Fibroblast of skin of abdomen (primary cell): ENCODE measurements around the gene HS6ST3.

Experiments
- DNase-seq: peaks from one replicate; pipeline ENCODE4 v3.0.0-alpha.2; 2013

Gene HS6ST3

DNA sequence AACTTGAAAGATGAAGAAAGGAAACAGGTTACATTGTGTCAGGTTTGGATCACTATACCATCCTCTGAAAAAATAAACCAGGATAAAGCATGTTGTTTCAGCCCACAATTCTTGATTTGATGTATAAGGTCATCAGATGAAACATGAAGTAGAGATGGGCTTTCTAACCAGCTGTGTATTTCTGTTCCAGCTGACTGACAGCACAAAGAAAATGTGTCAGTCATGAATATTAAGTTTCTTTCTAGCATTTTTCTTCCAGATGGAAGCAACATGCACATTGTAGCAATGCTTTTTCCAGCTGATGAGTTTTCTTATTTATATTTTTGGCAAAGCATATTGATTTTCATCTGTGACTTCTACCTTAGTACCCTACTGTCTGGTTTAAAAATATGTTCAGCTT is 704.8 kb downstream of the HS6ST3 start:
- no peak for DNase-seq

DNA sequence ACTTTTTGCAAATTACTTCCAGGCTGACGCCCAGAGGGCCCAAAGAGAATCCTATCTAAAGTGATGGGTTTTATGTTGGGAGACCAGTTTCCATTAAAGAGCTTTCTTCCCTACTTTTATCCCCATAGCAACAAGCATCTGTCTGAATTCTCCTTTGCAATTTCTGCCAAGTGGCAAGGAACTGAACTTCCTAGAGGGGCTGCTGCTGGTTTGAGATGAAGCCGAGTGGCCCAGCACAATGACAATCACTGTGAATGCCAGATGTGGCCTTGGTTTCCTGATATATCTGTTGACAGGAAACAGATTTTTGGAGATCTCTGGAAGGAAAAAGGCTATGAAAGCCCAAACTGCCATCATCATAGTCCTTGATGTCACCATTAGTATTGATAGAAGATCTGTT is 705.8 kb downstream of the HS6ST3 start:
- no peak for DNase-seq

DNA sequence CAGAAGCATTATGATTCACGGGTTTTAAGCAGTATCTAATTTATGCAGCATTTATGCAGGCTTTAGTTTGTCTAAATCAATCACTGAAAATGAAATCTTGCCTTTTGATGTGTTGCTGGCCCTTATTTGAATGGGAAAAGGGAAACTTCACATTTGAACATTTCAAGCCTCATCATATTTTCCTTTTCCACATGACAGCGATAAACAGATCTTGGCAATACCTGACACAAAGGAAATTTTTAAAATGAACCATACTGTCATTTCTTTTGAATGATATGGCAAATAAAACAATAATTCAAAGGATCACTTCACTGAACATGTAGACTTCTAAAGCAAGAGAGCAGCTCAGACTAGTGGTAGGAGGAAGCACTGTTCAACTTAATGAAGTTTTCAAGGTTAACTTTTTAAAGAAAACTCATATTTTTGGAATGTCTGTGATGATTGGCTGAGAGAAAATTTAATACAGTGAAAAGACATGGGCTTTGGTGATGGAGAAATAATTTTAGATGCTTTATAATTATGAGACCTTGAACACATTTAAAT is 706.3 kb downstream of the HS6ST3 start:
- DNase-seq, result no peak

DNA sequence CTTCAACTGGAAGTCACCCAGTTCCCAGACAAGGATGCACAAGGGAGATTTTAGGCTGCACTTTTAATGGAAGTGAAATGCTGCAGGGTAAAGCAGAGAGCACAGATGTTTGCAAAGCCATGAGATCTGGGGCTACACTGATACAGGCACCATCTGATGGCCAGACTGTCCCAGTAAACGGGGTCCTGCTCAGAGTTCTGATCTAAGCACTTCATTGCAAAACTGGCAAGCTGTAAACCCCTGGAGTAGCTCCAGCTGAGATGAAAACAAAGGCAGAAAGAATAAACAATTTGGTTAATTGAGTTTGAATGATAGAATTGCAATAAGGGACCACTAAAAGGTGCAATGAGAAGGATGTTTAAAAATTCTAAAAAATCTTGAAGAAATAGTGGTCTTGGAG is 707.2 kb downstream of the HS6ST3 start:
- no peak for DNase-seq

DNA sequence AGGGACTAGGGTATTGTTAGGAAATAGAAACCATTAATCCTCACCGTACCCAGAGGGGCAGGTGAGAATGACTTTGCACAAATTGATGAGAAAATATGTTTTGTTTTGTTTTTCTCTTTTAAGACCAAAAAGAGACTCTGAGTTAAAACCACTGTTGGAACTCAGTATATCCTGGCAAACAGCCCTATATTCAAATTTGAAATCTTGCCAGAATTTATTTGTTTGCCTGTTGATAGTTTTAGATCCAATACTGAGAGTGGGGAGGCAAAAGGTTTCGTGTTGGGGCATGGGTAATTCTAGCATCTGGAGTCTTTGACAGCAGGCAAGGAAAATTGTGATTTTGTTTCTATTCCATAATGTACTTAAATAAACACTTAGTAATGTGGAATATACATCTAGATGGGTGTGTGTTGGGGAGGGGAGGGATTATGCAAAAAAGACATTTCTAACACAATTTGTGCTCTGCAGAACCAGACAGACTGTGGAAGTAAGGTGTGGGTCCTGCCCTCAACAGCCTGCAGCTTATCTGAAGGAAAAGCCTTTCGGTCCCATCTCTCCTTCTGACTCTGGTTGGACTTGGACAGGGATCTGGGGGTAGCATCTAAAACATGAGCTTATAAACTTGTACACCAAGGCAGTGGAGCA is 713.7 kb downstream of the HS6ST3 start:
- DNase-seq, result no peak

DNA sequence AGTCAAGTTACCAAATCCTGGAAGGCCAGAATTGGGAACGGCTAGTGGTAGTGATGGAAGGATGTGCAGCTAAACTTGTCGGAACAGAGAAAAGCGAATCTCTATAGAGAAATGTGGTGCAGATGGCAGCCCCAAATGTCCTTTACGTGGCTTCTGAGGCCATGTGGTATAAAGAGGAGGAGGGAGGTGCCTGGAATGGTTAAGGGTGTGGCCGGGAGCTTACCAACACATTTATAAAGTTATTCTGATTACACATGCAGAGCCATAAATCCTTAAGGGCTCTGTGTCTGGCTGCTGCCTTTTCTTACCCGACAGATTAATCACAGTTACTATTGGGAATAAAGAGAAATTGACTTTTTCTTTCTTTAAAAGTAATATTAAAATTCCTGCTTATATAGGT is 714.3 kb downstream of the HS6ST3 start:
- DNase-seq, result no peak

DNA sequence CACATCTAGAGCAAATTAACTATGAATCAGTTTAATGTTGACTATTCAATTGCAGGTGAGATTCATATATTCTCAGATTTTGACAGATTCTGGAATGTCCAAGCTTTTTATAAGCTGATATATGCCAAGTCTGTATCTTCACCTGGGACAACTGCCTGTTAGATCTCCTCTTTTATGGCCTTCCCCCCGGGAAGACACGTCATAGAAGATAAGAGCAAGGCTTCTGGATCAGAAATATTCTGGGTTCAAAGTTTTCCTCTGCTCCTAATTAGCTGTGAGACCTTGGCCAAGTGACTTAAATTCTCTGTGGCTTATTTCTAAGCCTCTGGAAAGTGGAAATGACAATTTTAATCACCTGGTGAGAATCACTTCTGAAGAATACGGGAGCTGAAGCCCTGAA is 716.8 kb downstream of the HS6ST3 start:
- no peak for DNase-seq

DNA sequence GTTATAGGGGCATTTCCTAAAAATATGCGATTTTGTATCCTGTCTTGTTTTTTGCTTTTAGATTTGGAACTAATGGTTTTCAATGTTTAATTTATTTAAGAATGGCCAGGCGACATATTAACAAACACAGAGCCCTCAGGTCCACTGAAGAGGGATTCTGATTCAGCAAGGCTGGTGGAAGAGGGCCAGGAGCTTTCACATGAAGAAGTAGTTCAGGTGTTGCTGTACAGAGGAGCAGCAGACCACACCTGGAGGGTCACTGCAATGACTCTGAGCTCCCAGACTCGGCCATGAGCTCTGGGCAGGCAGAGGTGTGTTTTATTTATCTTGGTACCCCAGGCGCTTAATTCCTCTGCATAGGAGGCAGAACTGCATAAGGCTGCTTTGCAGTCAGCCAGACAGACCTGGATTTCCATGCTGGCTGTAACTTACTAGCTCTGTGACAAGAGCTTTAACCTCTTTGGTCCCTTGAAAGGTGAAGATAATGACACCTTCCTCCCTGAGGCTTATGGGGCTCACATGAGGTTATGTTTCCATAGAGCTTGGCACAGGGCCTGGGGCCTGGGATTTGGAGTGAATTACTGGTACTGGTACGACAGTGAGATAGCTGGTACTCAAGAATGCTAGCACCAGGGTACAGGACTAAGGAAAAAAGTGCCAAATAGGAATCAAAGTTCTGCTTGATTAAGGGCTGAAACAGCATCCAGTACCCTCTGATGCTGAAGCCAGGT is 719.6 kb downstream of the HS6ST3 start:
- no peak for DNase-seq

DNA sequence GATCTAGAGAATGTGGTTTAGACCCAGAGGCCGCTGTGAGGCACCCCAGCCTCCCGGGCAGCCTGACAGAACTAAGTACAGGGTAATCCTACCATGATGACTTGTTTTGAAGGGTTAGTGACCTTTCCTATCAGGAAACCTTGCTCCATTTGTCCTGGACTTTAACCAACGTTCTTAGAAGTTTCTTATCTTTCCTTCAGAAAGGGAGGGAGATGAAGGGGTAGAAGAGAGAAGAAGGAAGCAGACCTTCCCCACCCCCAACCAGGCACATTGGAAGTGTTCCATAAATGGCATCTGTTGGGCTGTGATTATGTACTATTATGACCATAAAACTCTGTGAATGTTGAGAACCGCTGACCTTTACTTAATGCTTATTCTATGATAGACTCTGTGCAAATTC is 720.2 kb downstream of the HS6ST3 start:
- no peak for DNase-seq

DNA sequence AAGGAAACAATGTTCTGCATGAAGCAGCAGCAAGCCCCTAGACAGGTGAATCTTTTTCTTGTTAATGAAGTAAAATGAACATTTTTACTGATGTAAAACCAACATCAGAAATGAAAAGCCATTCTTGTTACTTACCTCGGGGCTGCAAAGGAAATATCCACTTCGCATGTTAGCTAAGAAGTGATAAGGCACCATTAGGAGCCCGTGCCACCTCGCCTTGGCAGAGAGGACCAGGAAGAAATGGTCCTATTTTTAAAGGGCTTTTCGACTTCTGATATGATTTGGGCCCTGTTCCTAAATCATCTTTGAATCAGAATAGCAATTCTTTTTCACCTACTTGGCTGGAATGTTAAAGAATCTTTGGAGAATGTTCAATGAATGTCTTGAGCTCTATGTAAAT is 721.1 kb downstream of the HS6ST3 start:
- no peak for DNase-seq

DNA sequence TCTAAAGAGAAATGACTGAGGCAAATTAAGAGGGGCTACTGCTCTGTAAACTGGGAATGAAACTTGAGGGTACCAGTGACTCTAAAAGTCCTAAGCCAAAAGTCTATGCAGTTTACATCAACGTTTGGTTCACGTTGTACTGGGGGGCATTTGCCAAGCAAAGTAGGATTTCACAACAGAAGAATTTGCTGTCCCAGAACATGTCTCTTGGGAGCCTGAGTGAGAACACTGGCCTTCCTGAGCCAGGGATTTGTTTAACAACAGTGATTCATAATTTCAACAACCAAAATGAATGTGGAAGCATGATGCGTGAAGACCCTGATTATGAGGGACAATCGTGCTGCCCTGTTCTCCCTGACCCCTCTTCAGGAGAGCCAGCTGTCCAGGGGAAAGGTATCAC is 726.4 kb downstream of the HS6ST3 start:
- DNase-seq, result no peak

DNA sequence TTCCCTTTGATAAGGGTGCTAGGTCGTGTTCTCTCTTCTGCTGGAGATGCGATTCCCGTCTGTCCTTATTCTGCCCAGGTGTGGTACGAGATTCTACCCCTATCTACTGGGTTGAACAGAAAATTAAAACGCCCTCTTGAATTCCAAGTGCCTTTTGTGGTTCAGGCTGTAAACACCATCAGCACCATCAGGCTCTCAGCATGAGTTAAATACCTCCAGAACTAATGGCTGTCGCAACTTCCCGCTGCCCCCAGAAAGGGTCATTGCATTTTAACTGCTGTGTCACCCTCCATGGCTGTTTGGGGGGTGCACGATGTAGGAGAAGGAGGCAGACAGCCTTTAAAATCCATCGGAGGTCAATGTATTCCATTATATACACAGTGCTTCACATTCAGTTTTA is 727.0 kb downstream of the HS6ST3 start:
- no peak for DNase-seq

DNA sequence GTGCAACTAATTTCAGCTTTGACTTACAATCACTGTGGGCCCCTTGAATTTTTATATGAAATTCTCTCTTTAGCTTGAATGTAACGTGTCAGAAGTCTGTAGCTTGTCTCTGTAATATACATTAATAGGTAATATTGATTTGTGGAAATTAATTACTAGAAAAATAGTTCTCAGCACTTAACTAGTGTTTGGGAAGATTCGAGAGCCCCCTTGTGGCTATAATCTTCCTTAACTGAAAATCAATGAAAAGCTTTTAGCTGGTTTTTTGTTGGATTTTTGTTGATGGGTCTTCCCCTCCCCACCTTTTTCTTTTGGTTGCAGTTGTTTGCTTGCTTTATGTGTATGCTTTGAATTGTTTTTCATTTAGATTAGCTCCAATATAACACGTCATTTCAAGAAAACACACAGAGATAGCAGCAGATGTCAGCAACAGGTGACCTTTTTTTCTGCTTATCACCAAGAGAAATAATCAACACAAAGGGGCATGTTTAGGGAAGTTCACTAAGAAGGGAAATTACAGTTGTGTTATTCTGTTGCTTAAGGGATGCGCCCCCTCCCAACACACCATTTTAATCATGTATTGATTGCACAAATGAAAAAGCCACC is 727.5 kb downstream of the HS6ST3 start:
- no peak for DNase-seq

DNA sequence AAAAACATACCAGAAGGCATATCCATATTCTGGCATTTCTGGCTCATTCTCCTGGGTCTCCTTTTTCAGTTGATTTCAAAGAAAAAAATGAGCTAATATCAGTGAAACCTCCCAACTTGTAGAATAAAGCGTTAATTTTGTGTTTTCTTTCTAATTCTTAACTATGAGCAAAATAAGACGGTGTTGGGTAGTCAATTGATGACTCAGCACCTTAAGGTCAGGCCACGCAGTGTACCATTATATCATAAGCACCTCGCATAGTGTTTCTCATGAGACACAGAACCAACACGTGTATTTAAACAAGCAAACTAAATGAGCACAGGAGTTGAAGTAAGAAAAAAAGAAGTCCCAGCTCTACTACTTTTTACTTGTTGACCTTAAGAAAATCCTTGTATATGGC is 729.5 kb downstream of the HS6ST3 start:
- DNase-seq, result no peak

DNA sequence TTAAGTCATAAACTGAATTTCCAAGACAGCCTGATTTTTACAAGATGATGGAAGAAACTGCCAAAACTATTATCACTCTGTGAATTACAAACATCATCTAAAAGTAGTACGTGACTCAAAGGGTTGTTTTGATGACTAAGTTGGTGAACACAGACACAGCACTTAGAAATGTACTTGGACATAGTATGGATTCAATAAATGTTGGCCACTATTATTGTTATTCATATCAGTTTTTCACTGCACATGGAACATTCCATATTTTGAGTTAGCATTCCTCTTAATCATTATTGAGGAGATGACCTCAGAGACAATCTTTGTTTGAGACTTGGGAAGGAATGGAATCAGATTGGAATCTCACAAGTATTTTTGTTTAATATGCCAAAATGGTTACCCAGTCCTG is 731.5 kb downstream of the HS6ST3 start:
- DNase-seq, result peak; percentile 58

DNA sequence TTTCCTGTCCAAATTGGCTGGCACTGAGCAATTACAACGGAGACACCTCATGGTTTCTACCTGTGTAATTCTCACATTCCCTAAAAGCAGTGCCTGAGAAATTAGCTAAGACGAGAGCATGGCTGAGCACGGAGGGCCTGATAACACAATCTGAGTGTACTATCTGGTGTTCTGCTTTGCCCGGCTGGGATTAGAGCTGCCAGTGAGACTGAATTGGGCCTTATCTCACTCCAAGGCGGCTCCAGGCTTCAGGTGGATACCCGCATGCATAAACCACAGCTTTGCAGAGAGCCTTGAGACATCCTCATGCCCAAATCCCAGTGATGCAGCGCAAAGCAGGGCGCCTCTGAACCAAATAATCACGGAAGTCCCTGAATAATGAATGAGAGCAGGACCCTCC is 732.1 kb downstream of the HS6ST3 start:
- no peak for DNase-seq

DNA sequence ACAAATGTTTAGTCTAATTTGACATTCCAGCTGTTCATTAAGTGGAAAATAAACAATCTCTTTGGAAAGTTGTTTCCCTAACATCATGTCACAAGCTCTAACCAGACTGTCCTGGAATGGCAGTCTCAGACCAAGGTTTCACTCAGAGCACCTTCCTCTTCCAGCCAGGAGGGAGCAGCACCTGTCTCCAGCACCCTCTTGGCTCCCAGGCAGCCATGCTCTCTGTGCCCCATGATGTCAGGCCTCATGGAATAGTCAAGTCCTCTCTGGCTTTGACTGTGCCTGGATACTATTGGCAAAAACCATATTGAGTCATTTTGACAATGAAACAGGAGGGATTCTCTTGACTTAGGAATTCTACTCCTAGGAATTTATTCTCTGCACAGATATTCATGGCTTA is 733.0 kb downstream of the HS6ST3 start:
- no peak for DNase-seq

DNA sequence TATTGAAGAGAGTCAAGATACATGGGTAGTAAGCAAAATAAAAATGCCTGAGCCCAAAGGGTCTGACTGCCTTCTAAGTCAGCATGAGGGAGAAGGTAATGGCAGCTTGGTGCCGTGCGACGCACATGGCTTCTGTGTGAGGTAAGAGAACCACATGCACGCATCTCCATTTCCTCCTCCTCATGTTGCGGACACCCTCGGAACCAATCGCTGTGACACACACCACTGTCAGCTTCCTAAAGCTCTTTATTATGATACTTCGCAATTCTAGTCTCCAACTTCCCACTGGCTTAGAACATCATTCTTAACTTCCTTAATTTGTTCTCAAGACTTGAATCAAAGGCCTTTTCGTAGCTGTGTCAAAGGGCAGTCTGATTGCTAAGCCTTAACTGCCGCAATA is 734.2 kb downstream of the HS6ST3 start:
- no peak for DNase-seq

DNA sequence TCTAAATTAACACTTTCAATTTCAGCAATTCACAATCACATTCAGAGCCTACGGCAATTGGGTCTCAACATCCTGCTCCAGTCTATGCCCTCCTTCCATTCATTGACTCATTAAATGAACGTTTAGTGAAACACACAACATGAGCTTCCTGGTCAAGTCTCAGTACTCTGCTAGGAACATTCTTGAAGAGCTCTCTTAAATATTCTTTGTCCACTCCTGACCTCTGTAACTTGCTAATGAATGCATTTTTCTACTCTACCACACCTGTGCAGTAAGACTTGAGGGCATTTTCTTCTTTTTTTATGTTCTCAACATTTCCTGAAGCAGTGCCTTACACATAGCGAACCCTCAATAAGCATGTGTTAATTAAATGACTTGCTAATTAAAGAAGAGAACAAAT is 735.7 kb downstream of the HS6ST3 start:
- no peak for DNase-seq

DNA sequence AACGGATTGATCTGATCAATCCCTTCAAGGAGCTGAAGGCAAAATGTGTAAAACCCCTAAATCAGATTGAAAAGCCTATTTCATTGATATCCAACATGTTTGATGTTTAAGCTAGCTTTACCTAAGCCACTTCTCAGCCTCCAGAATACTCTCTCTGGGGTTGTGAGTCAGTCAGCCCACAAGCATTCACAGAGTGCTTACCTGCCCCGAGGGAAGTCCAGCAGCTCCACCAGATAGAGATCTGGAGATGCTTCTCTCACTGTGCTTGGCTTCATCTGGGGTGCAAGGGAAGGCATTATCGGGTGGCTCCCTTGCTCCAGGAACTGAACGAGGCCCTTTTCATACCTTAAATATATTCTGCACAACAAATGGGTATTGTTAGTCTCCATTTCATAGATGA is 744.7 kb downstream of the HS6ST3 start:
- no peak for DNase-seq

DNA sequence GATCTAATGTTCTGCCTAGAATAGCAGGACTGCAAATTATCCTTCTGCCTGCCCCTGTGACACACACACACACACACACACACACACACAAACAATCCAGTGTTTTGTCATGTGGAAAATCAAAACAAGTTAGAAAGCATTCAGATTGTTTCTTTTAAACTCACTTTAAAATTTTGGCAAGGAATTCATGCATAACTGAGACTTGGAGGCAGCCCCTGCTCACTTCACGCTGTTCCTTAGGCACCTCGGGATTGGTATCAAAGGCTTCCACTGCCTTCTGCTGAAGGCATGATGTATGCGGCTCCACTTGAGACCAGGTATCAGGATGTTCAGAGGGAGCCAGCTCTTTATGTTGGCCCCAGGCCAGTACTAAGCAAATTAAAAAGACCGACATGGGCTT is 745.6 kb downstream of the HS6ST3 start:
- no peak for DNase-seq

DNA sequence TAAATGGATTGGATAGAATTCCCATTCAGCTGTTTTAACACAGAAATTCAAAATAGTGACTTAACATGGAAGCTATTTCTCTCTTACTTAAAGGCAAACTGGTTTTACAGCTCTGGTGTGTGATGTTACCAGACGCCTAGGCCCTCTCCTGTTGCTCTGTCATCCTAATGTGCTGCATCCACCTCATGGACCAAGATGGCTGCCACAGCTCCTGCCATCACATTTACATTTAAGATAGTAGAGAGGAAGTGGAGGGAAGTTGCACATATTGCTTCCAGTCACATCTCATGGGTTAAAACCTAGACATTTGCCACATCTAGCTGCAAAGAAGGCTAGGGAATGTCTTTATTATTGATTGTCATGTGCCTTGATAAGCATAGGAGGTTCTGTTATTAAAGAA is 746.8 kb downstream of the HS6ST3 start:
- DNase-seq, result no peak

DNA sequence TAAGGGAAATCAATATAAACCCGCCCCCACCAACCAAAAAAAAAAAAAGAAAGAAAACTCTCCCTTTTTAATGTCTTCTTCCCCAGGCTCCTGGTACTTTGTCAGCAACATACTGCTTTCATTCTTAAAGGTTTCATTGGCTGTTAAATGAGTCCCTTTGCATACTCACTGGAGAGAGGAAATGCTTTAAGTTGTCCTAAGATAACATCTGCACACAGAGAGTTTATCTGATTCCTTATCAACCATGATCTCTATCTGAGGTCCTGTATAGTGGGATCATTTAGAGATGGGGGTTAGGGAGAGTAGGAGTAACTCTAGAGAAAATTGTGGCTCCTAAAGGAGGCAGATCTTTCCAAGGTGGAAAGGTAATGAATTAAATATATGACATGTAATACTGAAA is 747.9 kb downstream of the HS6ST3 start:
- DNase-seq, result no peak

DNA sequence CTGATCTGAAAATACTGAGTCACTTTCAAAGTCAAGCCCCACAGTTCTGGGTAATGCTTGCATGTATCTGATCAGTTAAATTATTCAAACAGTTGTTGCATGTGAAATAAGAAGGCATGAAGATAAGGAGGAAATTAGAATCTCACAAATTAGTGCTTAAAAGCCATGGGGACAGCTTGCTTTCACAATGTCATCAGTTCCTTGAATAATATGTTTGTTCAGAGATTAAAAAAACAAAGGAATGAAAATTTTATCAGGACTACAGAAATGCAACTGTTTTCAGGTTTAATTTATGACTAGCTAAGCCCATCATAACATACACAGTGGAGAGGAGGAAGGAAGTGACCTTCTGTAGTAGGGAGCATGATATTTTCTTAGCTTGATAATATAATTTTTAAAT is 754.3 kb downstream of the HS6ST3 start:
- DNase-seq, result no peak
